Natural killer cell (primary cell): ENCODE results near the gene DNAAF3. TPM values are rescaled to one million over a fixed set of nuclear protein-coding genes. Genes with fewer than 3 reads are reported as not detected.

ENCODE experiments used
- ATAC-seq, 3 donors: fragments of 150-1000 bp in 2 of 3; fragments of 200-7000 bp in 1 of 3; cut with Tn5 transposase; 1 replicate in 1 of 3; 2 replicates in 2 of 3; pipeline ENCODE4 v1.10.0; 2021; ENCODE audit warnings: mild to moderate bottlenecking in 2 of 3, moderate library complexity in 2 of 3
- DNase-seq, 2 donors: peaks; one replicate each; pipeline versions ENCODE4 v3.0.0 to v3.0.0-alpha.2; 2013 to 2021; ENCODE audit warnings: mixed read lengths in 1 of 2
- H3K27ac ChIP-seq: one replicate; pipeline ENCODE4 v1.5.1; 2013; ENCODE audit warnings: mild to moderate bottlenecking, low read length
- H3K27me3 ChIP-seq: one replicate; pipeline ENCODE4 v1.6.1; 2013; ENCODE audit warnings: low read length; ENCODE audit not compliant: control insufficient read depth, insufficient read depth
- H3K36me3 ChIP-seq: one replicate; pipeline ENCODE4 v1.6.1; 2013; ENCODE audit warnings: low read length; ENCODE audit not compliant: control insufficient read depth, insufficient read depth
- H3K4me1 ChIP-seq: one replicate; pipeline ENCODE4 v1.6.1; 2013; ENCODE audit warnings: low read length; ENCODE audit not compliant: control insufficient read depth, insufficient read depth
- H3K4me3 ChIP-seq: one replicate; pipeline ENCODE4 v1.5.1; 2013; ENCODE audit warnings: low read length
- H3K9me3 ChIP-seq: one replicate; pipeline ENCODE4 v1.6.1; 2013; ENCODE audit warnings: low read length; ENCODE audit not compliant: control insufficient read depth, insufficient read depth
- H3K27ac Mint-ChIP-seq, 2 donors: one replicate each; pipeline ENCODE4 v1.8.0; 2022; ENCODE audit warnings: mild to moderate bottlenecking in 2 of 2, mixed read lengths in 2 of 2, moderate library complexity in 1 of 2
- H3K27me3 Mint-ChIP-seq, 2 donors: one replicate each; pipeline ENCODE4 v1.8.0; 2022; ENCODE audit warnings: low read depth in 2 of 2, mixed read lengths in 2 of 2
- H3K36me3 Mint-ChIP-seq: one replicate; pipeline ENCODE4 v1.8.0; 2022; ENCODE audit warnings: mixed read lengths
- H3K4me1 Mint-ChIP-seq, 2 donors: one replicate each; pipeline ENCODE4 v1.8.0; 2022; ENCODE audit warnings: mixed read lengths in 2 of 2
- H3K4me3 Mint-ChIP-seq: one replicate; pipeline ENCODE4 v1.8.0; 2022; ENCODE audit warnings: mild to moderate bottlenecking, moderate library complexity, mixed read lengths
- H3K9me3 Mint-ChIP-seq, 2 donors: one replicate each; pipeline ENCODE4 v1.8.0; 2022; ENCODE audit warnings: mixed read lengths in 2 of 2
- CTCF ChIP-seq: fragments of 200-600 bp; IDR thresholded peaks from one replicate; pipeline ENCODE4 v1.8.0; 2022; ENCODE audit warnings: antibody characterized with exemption
- WGBS: methylation state at CpG from one replicate; pipeline ENCODE4 v1.1.7; 2013; ENCODE audit warnings: missing lambda C conversion rate; ENCODE audit not compliant: insufficient coverage; 5-methylcytosine and 5-hydroxymethylcytosine counted together
- intact Hi-C: fragments of 100-400 bp; cut with micrococcal nuclease; formaldehyde crosslinking; loops from one replicate; pipeline ENCODE4 v1.14.2; 2022
- total RNA-seq, 4 donors: library from RNA; stranded (reverse); fragments of 120-200 nt in 1 of 4; gene quantifications; one replicate each; pipeline versions ENCODE4 v1.2.3 to v1.2.4, GENCODE V29; 2013 to 2022

DNAAF3 gene
- total RNA-seq, 3 donors from 2014 or later (not counting 1 experiment from before 2014, with no cell fraction given): not detected

- intact Hi-C loops: loop anchor here (10.0 kb wide), 1 partner anchor 81 kb away; no protein-coding TSS in a partner anchor
- Histone ChIP-seq H3K36me3 (no peaks in the 10 kb centered on the region), H3K27me3 (peaks cover 37% of the 10 kb centered on the region), H3K9me3 (no peaks in the 10 kb centered on the region), H3K4me1 (peaks cover 17% of the 10 kb centered on the region), H3K4me3 (no peak overlapping the region), H3K27ac (no peak overlapping the region)
- Mint-ChIP-seq H3K36me3 (no peaks in the 10 kb centered on the region), H3K4me3 (peak overlapping the region; percentile 47), H3K27ac (peak overlapping the region; percentile 16 to 83), H3K4me1 (peaks cover 13 to 14% of the 10 kb centered on the region in 2 donors), H3K9me3 (no peaks in the 10 kb centered on the region), H3K27me3 (peaks cover 49 to 57% of the 10 kb centered on the region in 2 donors)
- TF ChIP-seq CTCF: no peak
- ATAC-seq (peak; percentile 60 to 85 (median 60)), DNase-seq (peak in 1 of 2 donors; percentile 78)
- WGBS: 3% methylated on average over 34 of the region's 34 CpGs
Measured at GRCh38 chr19:55165952-55166529, 372 bp downstream of the DNAAF3 start.

DNA sequence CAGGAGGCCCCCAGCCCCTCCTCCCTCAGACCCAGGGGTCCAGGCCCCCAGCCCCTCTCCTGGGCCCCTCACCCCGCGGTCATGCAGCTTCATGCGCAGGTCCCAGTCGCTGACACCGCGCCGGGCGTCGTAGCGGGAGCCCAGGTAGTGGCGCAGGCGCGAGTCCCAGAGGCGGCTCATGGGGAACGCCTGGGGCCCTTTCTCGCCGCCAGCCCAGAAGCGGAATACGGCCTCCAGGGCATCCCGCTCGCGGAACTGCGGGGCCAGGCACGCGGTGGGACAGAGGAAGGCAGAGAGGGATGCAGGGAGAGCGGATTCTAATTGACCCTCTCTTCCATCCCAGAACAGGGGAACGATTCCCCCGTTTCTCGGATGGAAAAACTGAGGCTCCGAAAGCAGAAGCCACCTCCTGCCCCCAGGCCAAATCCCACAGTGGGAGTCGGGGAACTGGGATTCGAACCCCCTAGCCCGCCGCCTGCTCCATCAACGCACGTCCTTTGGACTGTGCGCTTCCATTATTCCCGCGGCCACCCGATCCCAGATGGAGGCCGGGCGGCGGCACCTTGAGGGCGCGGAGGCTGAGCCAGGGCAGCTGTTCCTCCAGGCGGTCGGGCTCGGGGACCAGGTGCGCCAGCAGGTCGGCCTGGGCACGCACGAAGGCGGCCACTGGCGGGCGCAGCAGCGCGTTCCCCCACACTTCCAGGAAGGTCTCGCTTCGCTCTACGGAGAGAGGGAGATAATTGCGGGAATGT, 4.7 kb downstream of the DNAAF3 start:
- Mint-ChIP-seq H3K27me3 (peaks cover 26 to 38% of the 10 kb centered on the region in 2 donors), H3K36me3 (no peaks in the 10 kb centered on the region), H3K4me1 (peaks cover 7 to 17% of the 10 kb centered on the region in 2 donors), H3K9me3 (no peaks in the 10 kb centered on the region), H3K4me3 (no peak overlapping the region), H3K27ac (no peak overlapping the region)
- ATAC-seq (no peak), DNase-seq (no peak)
- TF ChIP-seq CTCF: no peak
- H3K27me3 ChIP-seq: peaks cover 35% of the 10 kb centered on the region
- peaks cover 22% of the 10 kb centered on the region for H3K4me1 ChIP-seq
- no peak overlapping the region for H3K27ac ChIP-seq
- no peak overlapping the region for H3K4me3 ChIP-seq
- no peaks in the 10 kb centered on the region for H3K36me3 ChIP-seq
- intact Hi-C loops: loop anchor here (2.0 to 10.0 kb wide), 2 partner anchors 77 to 279 kb away; no protein-coding TSS in a partner anchor
- H3K9me3 ChIP-seq: no peaks in the 10 kb centered on the region
- WGBS: 32% methylated on average over 56 of the region's 61 CpGs

DNA sequence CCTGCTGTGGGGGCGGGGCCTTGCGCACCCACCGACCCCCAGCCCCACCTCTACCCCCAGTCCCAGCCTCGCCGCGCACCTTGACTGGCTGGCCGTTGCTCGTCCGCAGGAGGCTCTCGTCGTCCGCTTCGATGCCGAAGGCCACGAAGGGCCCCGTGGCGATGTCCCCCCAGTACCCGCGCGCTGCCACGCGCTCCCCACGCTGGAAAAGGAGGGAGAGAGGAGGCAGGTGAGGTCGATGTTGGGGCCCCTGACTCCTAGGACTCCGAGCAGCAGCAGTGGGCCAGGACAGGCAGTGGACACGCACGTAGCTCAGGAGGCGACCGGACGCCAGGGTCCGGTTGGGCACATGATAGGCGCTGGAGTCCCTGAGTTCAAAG, 5.4 kb downstream of the DNAAF3 start:
- H3K4me1 ChIP-seq: peaks cover 22% of the 10 kb centered on the region

More for the DNA sequence above, 5.4 kb downstream of the DNAAF3 start:
- intact Hi-C loops: loop anchor here (2.0 to 10.0 kb wide), 2 partner anchors 76 to 278 kb away; no protein-coding TSS in a partner anchor
- Mint-ChIP-seq H3K4me3 (no peak overlapping the region), H3K27me3 (peaks cover 18 to 35% of the 10 kb centered on the region in 2 donors), H3K36me3 (no peaks in the 10 kb centered on the region), H3K4me1 (peaks cover 0 to 16% of the 10 kb centered on the region in 2 donors), H3K27ac (peak overlapping the region in 1 of 2 donors; percentile 45), H3K9me3 (no peaks in the 10 kb centered on the region)
- no peak for TF ChIP-seq CTCF
- H3K9me3 ChIP-seq: no peaks in the 10 kb centered on the region
- H3K4me3 ChIP-seq: no peak overlapping the region
- DNase-seq (no peak), ATAC-seq (no peak)
- no peaks in the 10 kb centered on the region for H3K36me3 ChIP-seq
- 31% methylated on average over 32 of the region's 32 CpGs for WGBS
- H3K27me3 ChIP-seq: peaks cover 33% of the 10 kb centered on the region
- no peak overlapping the region for H3K27ac ChIP-seq
